K562 (cell line): Measurements from ENCODE around the gene TBC1D1. TPM values are rescaled to one million over a fixed set of nuclear protein-coding genes. Genes with fewer than 3 reads are reported as not detected.

Experiments used
- ATAC-seq: fragments of 200-7000 bp; cut with Tn5 transposase; 3 replicates; pipeline ENCODE4 v1.9.1; 2020; ENCODE audit warnings: moderate library complexity
- BruUV-seq: library from RNA; stranded (reverse); fragments of 400-500 nt; replicated peaks from 2 replicates; lab custom pipeline; 2021; lab: Mats Ljungman, UMichigan
- CTCF ChIA-PET: fragments of 300-600 bp; formaldehyde crosslinking; extraction: SDS; loops from one replicate; lab custom pipeline; 2021; ENCODE audit warnings: low intra/inter-chr PET ratio; lab: Yijun Ruan, JAX
- POLR2A ChIA-PET: fragments of 300-600, 350-650 bp; sonication (Branson Sonifier 250); formaldehyde crosslinking; extraction: SDS; loops from one replicate; lab custom pipeline; 2021; ENCODE audit warnings: antibody characterized with exemption, inconsistent platforms; lab: Yijun Ruan, JAX
- DNase-seq, 4 experiments: peaks; one replicate each; pipeline versions ENCODE4 v3.0.0 to v3.0.0-alpha.2; 2011 to 2018; ENCODE audit warnings: low spot score in 3 of 4, mixed read lengths in 3 of 4; ENCODE audit errors: extremely low read depth in 1 of 4
- FAIRE-seq: peaks from 2 replicates; lab custom pipeline; 2011; peaks lifted over from hg19 to GRCh38; lab: Jason Lieb, UNC
- H2AFZ ChIP-seq: 2 replicates; pipeline ENCODE4 v1.6.0; 2011; ENCODE audit warnings: low read depth, low read length, control low read depth, inconsistent platforms
- H3K27ac ChIP-seq: fragments of 200-600 bp; 3 replicates; pipeline ENCODE4 v1.8.0; 2011; ENCODE audit warnings: low read depth, mild to moderate bottlenecking, control low read depth, inconsistent platforms, low read length, moderate library complexity, mixed read lengths; ENCODE audit errors: extremely low read depth
- H3K27me3 ChIP-seq, 2 experiments: fragments of 300-600 bp in 1 of 2; 2 replicates in 1 of 2; 3 replicates in 1 of 2; pipeline versions ENCODE4 v1.6.0 to v1.8.0; 2011; ENCODE audit warnings: inconsistent platforms in 2 of 2, low read length in 2 of 2, mild to moderate bottlenecking in 1 of 2, mixed read lengths in 1 of 2, moderate library complexity in 1 of 2; ENCODE audit not compliant: control insufficient read depth in 2 of 2, insufficient read depth in 2 of 2
- H3K36me3 ChIP-seq: fragments of 300-600 bp; 3 replicates; pipeline ENCODE4 v1.8.0; 2011; ENCODE audit warnings: mild to moderate bottlenecking, low read length, inconsistent platforms; ENCODE audit not compliant: control insufficient read depth, insufficient read depth
- H3K4me1 ChIP-seq, 2 experiments: fragments of 200-600 bp in 1 of 2; replicated peaks in 1 of 2; 2 replicates in 1 of 2; 3 replicates in 1 of 2; pipeline versions ENCODE4 v1.5.1 to v1.8.0; 2011; ENCODE audit warnings: inconsistent platforms in 2 of 2, low read length in 2 of 2, mild to moderate bottlenecking in 1 of 2, mixed read lengths in 1 of 2, moderate library complexity in 1 of 2; ENCODE audit not compliant: control insufficient read depth in 2 of 2, insufficient read depth in 2 of 2
- H3K4me2 ChIP-seq: 2 replicates; pipeline ENCODE4 v1.6.1; 2011; ENCODE audit warnings: low read length, control low read depth, inconsistent platforms, mixed read lengths; ENCODE audit not compliant: insufficient read depth
- H3K4me3 ChIP-seq: fragments of 200-600 bp; sonication (generic), shearing (Covaris generic); 2 replicates; pipeline ENCODE4 v1.5.1; 2016; ENCODE audit warnings: control low read depth, inconsistent platforms
- H3K79me2 ChIP-seq: fragments of 200-600 bp; 3 replicates; pipeline ENCODE4 v1.8.0; 2011; ENCODE audit warnings: low read length, inconsistent platforms; ENCODE audit not compliant: control insufficient read depth, insufficient read depth
- H3K9ac ChIP-seq, 2 experiments: 2 replicates each; pipeline versions ENCODE4 v1.6.0 to v1.6.1; 2011; ENCODE audit warnings: low read depth in 2 of 2, low read length in 2 of 2, control low read depth in 1 of 2, inconsistent platforms in 1 of 2, mild to moderate bottlenecking in 1 of 2, mixed read lengths in 1 of 2; ENCODE audit not compliant: insufficient read depth in 1 of 2
- H3K9me1 ChIP-seq: one replicate; pipeline ENCODE4 v1.6.0; 2011; ENCODE audit warnings: inconsistent platforms, mild to moderate bottlenecking, low read length, moderate library complexity; ENCODE audit not compliant: control insufficient read depth, insufficient read depth
- H3K9me3 ChIP-seq: replicated peaks from 2 replicates; pipeline ENCODE4 v1.5.1; 2011; ENCODE audit warnings: low read depth, low read length, inconsistent platforms; ENCODE audit not compliant: control insufficient read depth, insufficient read depth
- H4K20me1 ChIP-seq: replicated peaks from 2 replicates; pipeline ENCODE4 v1.6.1; 2011; ENCODE audit warnings: low read length, inconsistent platforms, mixed read lengths; ENCODE audit not compliant: control insufficient read depth, insufficient read depth
- BDP1 ChIP-seq: IDR thresholded peaks from 3 replicates; pipeline ENCODE4 v1.6.1; 2011; ENCODE audit not compliant: insufficient read length, insufficient read depth
- DACH1 ChIP-seq: fragments of 450-650 bp; IDR thresholded peaks from 2 replicates; pipeline ENCODE4 v1.6.1; 2018; ENCODE audit not compliant: partially characterized antibody
- EP300 ChIP-seq: IDR thresholded peaks from 2 replicates; pipeline ENCODE4 v1.6.1; 2012; ENCODE audit warnings: low read length, improper control_type of control experiment
- ESRRA ChIP-seq: fragments of 450-650 bp; IDR thresholded peaks from 2 replicates; pipeline ENCODE4 v1.6.1; 2014; ENCODE audit warnings: low read depth, mild to moderate bottlenecking, moderate library complexity, borderline replicate concordance
- ETS2 ChIP-seq: IDR thresholded peaks from 2 replicates; pipeline ENCODE4 v1.6.1; 2016; ENCODE audit warnings: borderline replicate concordance, missing genetic modification characterization, mild to moderate bottlenecking, moderate library complexity, missing compliant biosample characterization; ENCODE audit not compliant: poor library complexity, severe bottlenecking
- EWSR1 ChIP-seq: fragments of 450-650 bp; IDR thresholded peaks from 2 replicates; pipeline ENCODE4 v1.6.1; 2018; ENCODE audit warnings: borderline replicate concordance, mild to moderate bottlenecking, low read depth, moderate library complexity; ENCODE audit not compliant: partially characterized antibody
- HIVEP1 ChIP-seq: fragments of 250-450 bp; sonication (Bioruptor Pico); IDR thresholded peaks from 2 replicates; pipeline ENCODE4 v1.4.0; 2020; ENCODE audit warnings: mild to moderate bottlenecking
- KDM4B ChIP-seq, 2 experiments: fragments of 450-650 bp in 1 of 2; sonication (generic) in 1 of 2; IDR thresholded peaks; 2 replicates each; pipeline ENCODE4 v1.6.1; 2016 to 2017; ENCODE audit warnings: borderline replicate concordance in 2 of 2, antibody characterized with exemption in 1 of 2, low read depth in 1 of 2, mild to moderate bottlenecking in 1 of 2
- SUPT5H ChIP-seq: fragments of 450-650 bp; IDR thresholded peaks from 2 replicates; pipeline ENCODE4 v1.6.1; 2016
- TGIF2 ChIP-seq: sonication (generic); formaldehyde crosslinking; IDR thresholded peaks from 2 replicates; pipeline ENCODE4 v1.8.1; 2022; ENCODE audit warnings: mild to moderate bottlenecking, missing genetic modification reagents, moderate library complexity
- USF1 ChIP-seq: sonication (generic); formaldehyde crosslinking; IDR thresholded peaks from 2 replicates; pipeline ENCODE4 v1.9.0; 2022; ENCODE audit warnings: mild to moderate bottlenecking, missing genetic modification reagents
- ZNF184 ChIP-seq: sonication (generic); formaldehyde crosslinking; IDR thresholded peaks from 2 replicates; pipeline ENCODE4 v1.5.0; 2020; ENCODE audit warnings: missing genetic modification reagents
- ZNF41 ChIP-seq: fragments of 250-450 bp; sonication (Bioruptor Pico); conservative IDR thresholded peaks from 2 replicates; pipeline ENCODE4 v1.4.0; 2020; ENCODE audit warnings: mild to moderate bottlenecking
- ZNF431 ChIP-seq: sonication (generic); formaldehyde crosslinking; IDR thresholded peaks from 2 replicates; pipeline ENCODE4 v1.8.0; 2022; ENCODE audit warnings: mild to moderate bottlenecking, missing genetic modification reagents
- WGBS: fragments of 100-300 bp; shearing (Covaris generic); methylation state at CpG from one replicate; pipeline ENCODE4 v1.1.6; 2016; ENCODE audit warnings: low coverage, mixed read lengths; ENCODE audit not compliant: insufficient coverage; ENCODE audit errors: missing lambda C conversion rate; 5-methylcytosine and 5-hydroxymethylcytosine counted together
- in situ Hi-C: fragments of 300-500 bp; cut with MboI; formaldehyde crosslinking; loops from 4 replicates; pipeline ENCODE4 v1.15.0; 2018; ENCODE audit warnings: inconsistent platforms, mixed read lengths
- intact Hi-C: fragments of 100-400 bp; cut with micrococcal nuclease; formaldehyde crosslinking; loops from 2 replicates; pipeline ENCODE4 v1.14.2; 2022
- polyA plus RNA-seq, 8 experiments: library from polyadenylated mRNA; depleted of rRNA in 4 of 8; stranded (reverse) in 5 of 8; unstranded in 3 of 8; fragments of >200 nt; fragmentation: Nextera tagmentation in 2 of 8; fragmentation: Illumina TruSeq in 1 of 8; extraction: Ambion mirVana in 2 of 8; extraction: Trizol in 1 of 8; gene quantifications; 2 replicates each; pipeline versions ENCODE4 v1.2.1 to v1.2.3, GENCODE V29; 2011 to 2014; ENCODE audit warnings: inconsistent platforms in 1 of 8, missing spikeins in 1 of 8
- total RNA-seq, 7 experiments: library from RNA; depleted of rRNA in 6 of 7; stranded (reverse); fragments of >200 nt in 6 of 7; fragmentation: Illumina TruSeq in 2 of 7; extraction: Trizol in 2 of 7; gene quantifications; 2 replicates each; pipeline versions ENCODE4 v1.2.1 to v1.2.3, GENCODE V29; 2011 to 2021; ENCODE audit warnings: low replicate concordance in 1 of 7
- TF ChIP-seq, protein P1 (sequence below): IDR thresholded peaks from 2 replicates; pipeline ENCODE4 v1.6.1; 2016; ENCODE audit warnings: missing genetic modification characterization, missing compliant biosample characterization

The TBC1D1 gene
- total and polyA plus RNA-seq, 9 of the 15 experiments (the other 6 are each of a cell fraction or from before 2014, with no cell fraction given), result 0.59 to 14.2 (median 8.8) TPM

DNA sequence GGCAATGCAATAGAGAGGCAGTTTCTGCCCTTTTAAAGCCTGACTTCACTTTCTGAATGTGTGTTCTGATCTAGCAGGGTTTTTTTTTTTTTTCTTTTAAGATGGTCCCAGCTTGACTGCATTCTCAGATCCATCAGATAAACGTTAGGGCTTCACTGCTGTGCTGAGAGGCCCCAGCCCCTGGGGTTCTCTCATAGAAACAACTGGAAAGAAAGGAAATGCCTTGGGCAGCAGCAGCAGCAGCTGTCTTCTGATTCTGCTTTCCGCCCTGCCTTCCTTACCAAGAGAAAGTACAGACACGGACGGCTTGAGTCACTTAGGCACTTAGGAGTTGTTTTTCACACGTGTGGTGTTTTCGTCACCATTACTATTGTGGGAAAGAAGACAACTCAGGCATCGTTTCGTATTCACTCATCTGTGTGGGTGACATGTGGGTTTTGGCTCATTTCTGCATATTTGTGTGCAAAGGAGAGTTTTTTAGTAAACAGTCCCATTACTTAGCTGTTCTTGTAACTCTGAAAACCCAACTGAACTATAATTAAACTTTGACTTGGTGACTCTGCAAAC lies 241.3 kb downstream of the TBC1D1 start:
- FAIRE-seq (no peak), ATAC-seq (no peak), DNase-seq (no peak)
- no peaks in the 10 kb centered on the region for H4K20me1 ChIP-seq
- peaks cover 0 to 3% of the 10 kb centered on the region in 2 experiments; a peak in 1 of 5 replicates for H3K4me1 ChIP-seq
- H3K36me3 ChIP-seq, result no peaks in the 10 kb centered on the region
- TF ChIP-seq ZNF41 (CRISPR knock-in tag), result no peak
- TF ChIP-seq, protein P1, sequence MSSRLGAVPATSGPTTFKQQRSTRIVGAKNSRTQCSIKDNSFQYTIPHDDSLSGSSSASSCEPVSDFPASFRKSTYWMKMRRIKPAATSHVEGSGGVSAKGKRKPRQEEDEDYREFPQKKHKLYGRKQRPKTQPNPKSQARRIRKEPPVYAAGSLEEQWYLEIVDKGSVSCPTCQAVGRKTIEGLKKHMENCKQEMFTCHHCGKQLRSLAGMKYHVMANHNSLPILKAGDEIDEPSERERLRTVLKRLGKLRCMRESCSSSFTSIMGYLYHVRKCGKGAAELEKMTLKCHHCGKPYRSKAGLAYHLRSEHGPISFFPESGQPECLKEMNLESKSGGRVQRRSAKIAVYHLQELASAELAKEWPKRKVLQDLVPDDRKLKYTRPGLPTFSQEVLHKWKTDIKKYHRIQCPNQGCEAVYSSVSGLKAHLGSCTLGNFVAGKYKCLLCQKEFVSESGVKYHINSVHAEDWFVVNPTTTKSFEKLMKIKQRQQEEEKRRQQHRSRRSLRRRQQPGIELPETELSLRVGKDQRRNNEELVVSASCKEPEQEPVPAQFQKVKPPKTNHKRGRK (tag), result no peak
- no peak for TF ChIP-seq TGIF2
- no peak for TF ChIP-seq EWSR1
- TF ChIP-seq HIVEP1, result no peak
- no peak for TF ChIP-seq EP300
- no peak for TF ChIP-seq ETS2 (tag)
- TF ChIP-seq KDM4B (IDR thresholded peaks at IDR 0.05; ENCODE audit: borderline replicate concordance in 2 of 2, low read depth in 1 of 2), result no peak
- no peak for TF ChIP-seq ESRRA
- no peak for TF ChIP-seq ZNF184 (CRISPR knock-in tag)
- TF ChIP-seq BDP1, result no peak
- TF ChIP-seq USF1 (CRISPR knock-in tag), result no peak
- TF ChIP-seq DACH1, result no peak
- no peak for TF ChIP-seq ZNF431 (CRISPR knock-in tag)
- no peak for TF ChIP-seq SUPT5H
- no peaks in the 10 kb centered on the region for H3K9me3 ChIP-seq
- no peaks in the 10 kb centered on the region for H3K79me2 ChIP-seq
- peaks cover 19 to 52% of the 10 kb centered on the region in 2 experiments for H3K27me3 ChIP-seq
- WGBS, result 3% methylated on average over 8 of the region's 8 CpGs
- no peak overlapping the region for H3K9ac ChIP-seq
- H3K4me3 ChIP-seq, result no peak overlapping the region
- H3K9me1 ChIP-seq, result no peaks in the 10 kb centered on the region
- intact Hi-C loops, result no loop called here
- H3K4me2 ChIP-seq, result no peak overlapping the region
- no peak overlapping the region for H2AFZ ChIP-seq
- BruUV-seq, result no TSS peak
- no peak overlapping the region for H3K27ac ChIP-seq
- ChIA-PET CTCF (no interaction called here), POLR2A (interaction anchor here (1.5 kb wide), 1 partner anchor 9 kb away, joined by 3 read pairs; no protein-coding TSS in a partner anchor)
- in situ Hi-C loops, result no loop called here
